ENCODE measurements around the gene ZNF444. TPM values are rescaled to one million over a fixed set of nuclear protein-coding genes. Genes with fewer than 3 reads are reported as not detected.
A peak's percentile ranks its signal among the peaks of the same experiment; 100 is the strongest.

ZNF444 gene
- total and polyA plus RNA-seq, 9 of the 15 experiments (the other 6 are each of a cell fraction or from before 2014, with no cell fraction given), result 0.39 to 40.0 (median 6.9) TPM

DNA sequence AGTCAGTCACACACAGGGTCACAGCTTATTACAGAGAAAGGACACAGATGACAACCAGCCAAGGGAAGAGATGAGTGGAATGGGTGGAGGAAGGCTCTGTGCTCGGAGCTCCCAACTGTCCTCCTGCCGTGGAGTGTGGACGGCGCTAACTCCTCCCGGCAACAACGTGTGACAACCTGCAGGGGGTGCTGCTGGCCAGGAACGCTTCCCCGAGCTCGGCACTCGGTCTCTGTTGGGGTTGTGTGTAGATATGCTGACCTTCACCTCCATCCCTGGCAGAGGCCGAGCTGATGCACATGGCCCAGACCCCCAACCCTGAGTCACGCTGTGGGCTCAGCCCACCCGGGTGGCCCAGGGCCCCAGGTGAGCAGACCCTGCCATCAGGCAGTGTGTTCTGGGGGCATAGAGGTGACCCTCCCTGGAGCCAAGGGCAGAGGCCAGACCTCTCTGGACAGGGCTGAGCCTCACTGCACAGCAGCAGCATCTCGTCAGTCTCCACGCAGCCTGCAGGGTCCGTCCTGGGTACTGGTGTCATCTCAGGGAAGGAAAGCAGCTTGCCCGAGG lies 14.1 kb downstream of the ZNF444 start (continued):
- TF ChIP-seq ZBTB33 (CRISPR knock-in tag; IDR thresholded peaks at IDR 0.05) (peak; percentile 94), SMC3 (conservative IDR thresholded peaks at IDR 0.05; ENCODE audit: insufficient read depth, low read depth, low read length) (peak; percentile 49; the same call in 1 of the 2 replicates), HNRNPUL1 (IDR thresholded peaks at IDR 0.05; ENCODE audit: low read length) (no peak)

DNA sequence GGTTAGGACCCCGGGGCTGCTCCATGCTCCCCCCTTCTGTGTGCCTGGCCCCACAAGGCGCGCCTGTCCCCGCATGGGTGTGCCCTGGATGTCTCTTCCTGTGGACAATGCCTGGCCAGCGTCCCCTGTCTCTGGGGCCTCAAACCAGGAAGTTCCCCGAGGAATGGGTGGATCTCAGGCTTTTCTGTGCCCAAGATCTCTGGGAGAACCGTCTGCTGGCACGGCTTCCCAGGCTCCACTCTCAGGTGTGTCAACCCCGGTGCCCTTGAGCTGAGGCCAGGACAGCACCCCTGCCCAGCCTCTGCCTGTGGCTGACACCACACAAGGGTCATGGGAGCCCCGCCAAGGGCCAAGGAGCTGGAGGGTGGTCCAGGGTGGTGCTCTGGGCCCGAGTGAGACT lies 15.7 kb downstream of the ZNF444 start:
- DNase-seq (ENCODE audit: extremely low read depth in 1 of 4, low spot score in 3 of 4), result no peak
- Histone ChIP-seq H4K20me1 (replicated peaks; ENCODE audit: control insufficient read depth, insufficient read depth, low read length) (no peaks in the 10 kb centered on the region), H3K27me3 (ENCODE audit: control insufficient read depth in 2 of 2, insufficient read depth in 2 of 2, low read length in 2 of 2) (no peaks in the 10 kb centered on the region), H3K9ac (ENCODE audit: insufficient read depth in 1 of 2, low read depth in 2 of 2, low read length in 2 of 2) (no peak overlapping the region), H3K79me2 (ENCODE audit: control insufficient read depth, insufficient read depth, low read length) (no peaks in the 10 kb centered on the region), H2AFZ (ENCODE audit: low read depth, low read length) (no peak overlapping the region), H3K4me1 (replicated peaks in 1 of 2; ENCODE audit: control insufficient read depth in 2 of 2, insufficient read depth in 2 of 2, low read length in 2 of 2) (peaks cover 3 to 9% of the 10 kb centered on the region in 2 experiments; a peak in 2 of 5 replicates), H3K4me2 (ENCODE audit: insufficient read depth, low read length) (no peak overlapping the region), H3K9me3 (replicated peaks; ENCODE audit: control insufficient read depth, insufficient read depth, low read depth, low read length) (no peaks in the 10 kb centered on the region), H3K4me3 (no peak overlapping the region), H3K9me1 (ENCODE audit: control insufficient read depth, insufficient read depth, low read length) (no peaks in the 10 kb centered on the region), H3K27ac (ENCODE audit: extremely low read depth, low read depth, low read length) (no peak overlapping the region), H3K36me3 (ENCODE audit: control insufficient read depth, insufficient read depth, low read length) (peaks cover 28% of the 10 kb centered on the region; the same call in 2 of the 3 replicates)
- no peak for FAIRE-seq
- in situ Hi-C loops (cut with MboI) (no loop called here), intact Hi-C loops (cut with micrococcal nuclease) (no loop called here)
- ATAC-seq, result no peak
- 84% methylated on average over 11 of the region's 11 CpGs for WGBS (ENCODE audit: insufficient coverage, low coverage, missing lambda C conversion rate)
- POLR2A ChIA-PET, result no interaction called here
- TF ChIP-seq GABPB1 (CRISPR knock-in tag; IDR thresholded peaks at IDR 0.05), result no peak
- no peak for TF ChIP-seq ILK (tag; IDR thresholded peaks at IDR 0.05; ENCODE audit: borderline replicate concordance, low read depth)
- 0 out of 2 replicates have a peak, but pooled peaks have one; percentile 11 for TF ChIP-seq POLR2G (IDR thresholded peaks at IDR 0.05; ENCODE audit: low read depth, low read length)
- CTCF ChIA-PET (ENCODE audit: low intra/inter-chr PET ratio), result no interaction called here
- no TSS peak for BruUV-seq (replicated peaks)
